AG10803 (cell line): ENCODE data around the gene TGFBR1.

Source experiments
- DNase-seq: peaks from one replicate; pipeline ENCODE4 v3.0.0; 2010; ENCODE audit warnings: low read depth
- H3K4me3 ChIP-seq: 2 replicates; pipeline ENCODE4 v1.5.1; 2011; ENCODE audit warnings: mild to moderate bottlenecking, low read length, control low read depth
- CTCF ChIP-seq: conservative IDR thresholded peaks from 2 replicates; pipeline ENCODE4 v1.5.1; 2011; ENCODE audit warnings: mild to moderate bottlenecking, low read length, control low read depth, inconsistent platforms

Gene TGFBR1

DNA sequence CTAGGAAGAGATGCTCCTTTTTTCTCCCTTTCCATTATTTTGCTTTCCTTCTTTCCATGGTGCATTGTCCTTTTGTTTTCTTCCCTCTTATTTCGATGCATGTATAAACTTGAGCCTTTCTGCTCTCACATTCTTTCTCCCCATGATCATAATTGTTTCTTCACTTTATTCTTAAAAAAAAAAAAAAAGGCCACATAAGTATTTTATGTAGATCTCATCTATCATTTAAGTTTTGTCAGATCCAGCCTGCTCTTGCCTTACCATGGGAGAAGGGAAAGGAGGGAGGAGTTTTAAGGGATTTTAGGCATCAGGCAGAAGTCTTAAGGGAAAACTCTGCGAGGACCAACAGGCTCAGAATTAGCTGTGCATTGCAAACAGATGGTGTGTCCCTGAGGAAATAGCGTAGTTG, 11.1 kb downstream of the TGFBR1 start:
- no peak for TF ChIP-seq CTCF
- H3K4me3 ChIP-seq, result no peak overlapping the region
- peak; percentile 47 for DNase-seq

DNA sequence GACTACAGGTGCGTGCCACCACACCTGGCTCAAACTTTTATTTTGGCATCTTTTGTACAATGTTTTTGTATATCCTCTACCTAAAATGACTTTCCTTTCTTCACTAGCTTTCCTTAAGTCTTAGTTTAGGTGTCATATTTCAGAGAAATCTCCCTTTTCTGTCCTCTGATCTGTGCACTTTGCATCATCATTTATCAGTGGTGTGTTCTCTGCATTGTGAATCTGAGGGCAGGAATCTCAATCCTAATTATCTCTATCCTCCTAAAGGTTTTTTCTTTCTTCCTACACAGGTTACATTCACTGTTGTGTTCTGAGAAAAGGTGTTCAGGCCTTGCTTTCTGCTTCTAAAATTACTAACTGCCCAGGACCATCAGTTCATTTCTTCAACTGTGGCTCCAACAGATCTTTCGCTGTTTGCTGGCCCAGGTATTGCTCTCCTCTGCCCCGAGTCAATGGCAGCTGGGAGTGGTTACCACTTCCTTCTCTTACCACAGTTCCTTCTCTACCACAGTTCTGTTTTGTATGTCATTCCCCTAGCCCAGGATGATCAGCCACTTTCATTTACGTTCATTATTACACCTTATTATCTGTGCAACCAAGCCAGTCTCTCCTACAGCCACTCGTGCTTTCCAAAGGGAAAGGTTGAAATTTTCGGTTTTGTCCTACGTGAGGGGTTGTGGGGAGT, 14.0 kb downstream of the TGFBR1 start:
- no peak for DNase-seq
- no peak overlapping the region for H3K4me3 ChIP-seq
- no peak for TF ChIP-seq CTCF

GRCh38 chr9:99119976-99120655, 15.2 kb downstream of the TGFBR1 start:
- H3K4me3 ChIP-seq, result no peak overlapping the region
- TF ChIP-seq CTCF, result no peak
- no peak for DNase-seq

DNA sequence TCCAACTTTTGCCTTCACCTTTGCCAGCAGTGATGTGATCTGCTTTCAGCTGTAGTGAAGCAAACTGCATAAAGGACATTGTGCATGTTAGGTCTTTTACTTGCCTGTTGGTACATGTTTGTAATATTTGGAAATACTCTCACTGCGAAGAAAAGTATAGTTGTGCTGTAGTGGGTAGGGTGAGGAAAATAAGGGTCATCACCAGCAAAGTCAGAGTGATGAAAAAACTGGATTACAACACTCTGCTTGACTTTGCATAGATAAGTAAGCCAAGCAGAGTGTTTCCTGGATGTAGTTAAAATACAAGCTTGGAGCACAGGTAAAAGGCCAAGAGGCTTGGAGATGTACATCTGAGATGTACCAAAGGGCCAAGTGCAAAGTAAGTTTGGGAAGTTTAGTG, 16.7 kb downstream of the TGFBR1 start:
- H3K4me3 ChIP-seq, result no peak overlapping the region
- DNase-seq, result no peak
- no peak for TF ChIP-seq CTCF

DNA sequence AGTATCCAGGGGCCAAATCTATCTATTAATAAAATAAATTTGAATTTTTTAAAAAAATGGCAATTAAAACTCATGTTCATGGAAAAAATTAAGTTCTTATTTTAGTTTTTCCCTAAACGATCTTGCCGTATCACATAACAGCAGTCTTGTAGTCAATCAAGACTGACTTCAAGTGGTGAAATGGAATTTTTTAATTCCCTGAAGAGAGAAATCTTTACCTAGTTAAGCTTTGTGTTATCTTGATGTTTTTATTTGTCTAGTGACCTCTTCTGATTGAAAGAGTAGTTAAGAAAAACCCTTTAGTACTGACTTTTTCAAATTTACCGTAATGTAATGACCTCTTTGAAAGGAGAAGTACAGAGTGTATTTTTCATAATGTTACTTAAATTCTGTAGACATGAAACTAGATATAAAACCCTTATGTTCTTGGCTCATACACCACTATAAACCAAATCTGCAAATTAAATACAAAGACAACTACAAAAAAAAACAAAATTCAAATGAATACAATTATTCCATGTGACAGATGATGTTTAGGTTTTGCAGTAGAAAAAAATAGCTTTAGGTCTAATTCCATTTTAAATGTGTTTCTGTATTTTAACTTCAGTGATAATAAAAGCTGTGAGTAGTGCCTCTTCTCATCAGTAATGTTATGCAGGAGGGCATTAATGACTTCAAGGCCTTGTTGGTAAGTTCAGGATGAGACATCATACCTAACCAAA, 19.8 kb downstream of the TGFBR1 start:
- H3K4me3 ChIP-seq, result no peak overlapping the region
- TF ChIP-seq CTCF, result no peak
- no peak for DNase-seq

DNA sequence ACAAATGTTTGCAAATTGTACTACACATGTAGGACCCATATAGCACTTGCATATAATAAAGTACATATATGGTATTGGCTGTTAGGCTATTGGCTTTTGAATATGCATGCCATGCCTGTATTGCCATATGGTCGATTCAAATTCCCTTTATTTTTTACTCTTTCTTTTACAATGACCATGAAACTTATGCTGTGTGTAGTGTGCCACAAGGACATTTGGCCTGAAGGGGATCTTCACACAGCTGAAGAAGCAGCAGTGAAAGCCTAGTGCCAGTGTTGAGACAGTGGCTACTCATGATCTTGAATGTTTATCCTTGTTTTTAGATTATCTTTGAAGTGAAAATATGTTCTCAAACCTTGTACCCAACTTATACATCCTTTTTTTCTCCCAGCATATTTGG, 20.5 kb downstream of the TGFBR1 start:
- no peak for DNase-seq

More for the DNA sequence above, 20.5 kb downstream of the TGFBR1 start:
- no peak overlapping the region for H3K4me3 ChIP-seq
- no peak for TF ChIP-seq CTCF
